Endometrium (tissue), 2 donors: Measurements from ENCODE around the gene YY1.
"Not testable (repeated sequence)": the region's sequence is repeated elsewhere in the genome, so short reads cannot be mapped to it uniquely, and the experiment has no call there.

Source experiments
- FAIRE-seq: peaks from 2 replicates; lab custom pipeline; 2012; peaks lifted over from hg19 to GRCh38; lab: Jason Lieb, UNC
- donor health status: control.
- donor health status: control.

The YY1 gene

DNA sequence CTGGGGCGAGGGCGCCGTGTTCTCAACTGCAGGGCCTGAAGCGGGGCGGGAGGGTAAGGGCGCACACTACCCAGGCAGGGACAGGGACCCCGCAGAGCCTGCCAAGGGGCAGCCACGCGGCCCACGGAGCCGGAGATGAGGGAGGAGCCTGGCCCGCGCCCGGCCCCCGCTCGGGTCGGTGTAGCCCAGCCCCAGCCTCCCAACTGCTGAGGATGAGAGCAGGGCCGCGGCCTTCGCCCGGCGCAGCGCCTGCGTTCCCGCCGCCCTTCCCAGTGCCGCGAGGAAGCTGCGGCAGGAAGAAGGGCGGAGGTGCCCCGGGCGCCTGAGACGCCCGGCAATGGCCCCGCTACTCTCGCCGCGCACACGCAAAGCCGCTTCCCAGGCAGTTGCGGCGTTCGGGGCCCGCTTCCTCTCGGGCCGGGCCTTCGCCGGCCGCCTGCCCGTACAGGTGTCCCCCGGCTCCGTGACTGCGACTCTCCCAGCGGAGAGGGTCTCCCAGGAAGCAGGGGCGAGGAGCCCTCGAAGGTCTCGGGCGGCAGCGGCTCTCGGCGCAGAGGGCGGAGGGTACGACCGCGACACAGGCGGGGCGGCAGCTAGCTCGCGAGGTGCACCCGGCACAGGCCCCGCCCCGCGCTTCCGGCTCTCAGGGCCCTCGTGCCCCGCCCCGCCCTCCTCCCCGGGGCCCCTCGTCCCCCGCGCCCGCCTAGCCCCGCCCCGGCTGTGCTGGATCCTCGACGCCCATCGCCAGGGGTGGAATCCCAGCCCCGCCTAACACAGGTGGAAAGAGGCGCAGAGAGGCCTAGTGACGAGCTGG lies 24.8 kb upstream of the YY1 start:
- no peak for FAIRE-seq

DNA sequence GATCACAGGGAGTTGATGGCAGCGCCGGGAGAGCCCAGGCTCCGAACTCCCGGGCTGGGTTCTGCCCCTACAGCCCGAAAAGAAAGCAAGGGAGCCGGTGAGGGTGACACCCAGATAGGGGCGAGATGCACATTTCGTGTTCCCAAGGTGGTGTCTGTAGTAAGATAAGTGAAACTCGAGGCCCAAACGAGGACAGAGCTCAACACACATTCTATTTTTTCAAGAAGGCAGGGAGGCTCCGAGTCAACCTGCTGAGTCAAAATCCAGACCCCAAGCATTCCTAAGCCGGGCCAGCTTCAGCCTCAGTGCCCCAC lies 24.2 kb upstream of the YY1 start:
- no peak for FAIRE-seq

- FAIRE-seq: no peak
These were observed 23.5 kb upstream of the YY1 start for GRCh38 chr14:100215330-100215885.

DNA sequence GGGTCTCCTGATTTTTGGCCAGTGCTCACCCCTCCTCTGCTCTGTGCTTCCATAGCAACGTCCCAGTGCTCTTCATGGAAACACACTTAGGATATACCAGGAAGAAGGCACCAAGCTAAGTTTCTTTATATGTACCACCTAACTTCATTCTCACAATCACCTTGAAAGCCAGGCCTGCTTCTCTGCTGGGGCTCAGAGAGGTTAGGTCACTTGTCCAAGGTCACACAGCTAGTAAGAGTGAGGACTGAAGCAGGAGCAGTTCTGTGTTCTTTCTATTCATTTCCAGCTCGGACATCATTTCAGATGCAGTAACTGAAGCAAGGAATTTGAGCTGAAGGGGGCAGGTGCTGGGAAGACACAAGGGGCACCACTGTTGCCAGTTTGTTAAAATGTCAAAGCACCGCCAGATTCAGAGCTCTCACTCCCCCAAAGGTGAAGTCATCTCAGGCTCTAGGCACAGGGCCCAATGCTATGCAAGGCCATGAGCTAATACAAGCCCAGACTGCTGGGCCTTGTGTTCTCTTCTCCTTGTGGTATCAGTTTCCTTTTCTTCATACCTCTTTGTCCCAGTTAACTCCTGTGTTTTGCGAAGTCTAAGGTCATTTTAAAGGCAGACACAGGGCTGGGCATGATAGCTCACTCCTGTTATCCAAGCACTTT lies 19.7 kb upstream of the YY1 start:
- no peak for FAIRE-seq

DNA sequence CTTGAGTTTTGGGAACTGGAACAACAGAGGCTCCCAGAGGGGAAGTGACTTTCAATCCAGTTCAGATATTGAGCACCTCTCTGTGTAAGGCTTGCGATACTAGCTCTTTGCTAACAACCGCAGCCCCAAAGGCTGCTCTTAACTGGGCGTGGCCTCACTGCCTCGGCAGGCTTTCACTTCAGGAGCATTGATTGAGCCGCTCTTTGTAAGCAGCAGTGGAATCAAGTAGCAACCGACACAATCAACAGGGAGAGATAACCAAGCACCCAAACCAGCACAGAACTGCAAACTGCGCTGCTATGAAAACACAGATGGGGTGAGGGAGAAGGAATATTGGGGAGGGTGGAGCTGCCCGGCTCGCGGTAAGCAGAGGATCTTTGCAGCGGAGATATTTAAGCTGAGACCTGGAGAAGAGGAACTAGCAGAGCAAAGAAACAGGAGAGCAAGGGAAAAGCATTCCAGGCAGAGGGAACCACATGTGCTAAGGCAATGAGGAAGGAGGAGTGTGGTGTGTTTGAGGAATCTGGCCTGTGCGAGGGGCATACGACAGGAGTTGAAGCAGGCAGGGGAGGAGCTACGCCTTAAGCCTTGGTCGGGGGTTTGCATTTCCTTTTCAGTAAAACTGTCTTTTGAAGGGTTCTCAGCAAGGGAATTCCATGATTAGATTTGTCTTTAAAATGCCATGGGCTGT lies 17.3 kb upstream of the YY1 start:
- no peak for FAIRE-seq

DNA sequence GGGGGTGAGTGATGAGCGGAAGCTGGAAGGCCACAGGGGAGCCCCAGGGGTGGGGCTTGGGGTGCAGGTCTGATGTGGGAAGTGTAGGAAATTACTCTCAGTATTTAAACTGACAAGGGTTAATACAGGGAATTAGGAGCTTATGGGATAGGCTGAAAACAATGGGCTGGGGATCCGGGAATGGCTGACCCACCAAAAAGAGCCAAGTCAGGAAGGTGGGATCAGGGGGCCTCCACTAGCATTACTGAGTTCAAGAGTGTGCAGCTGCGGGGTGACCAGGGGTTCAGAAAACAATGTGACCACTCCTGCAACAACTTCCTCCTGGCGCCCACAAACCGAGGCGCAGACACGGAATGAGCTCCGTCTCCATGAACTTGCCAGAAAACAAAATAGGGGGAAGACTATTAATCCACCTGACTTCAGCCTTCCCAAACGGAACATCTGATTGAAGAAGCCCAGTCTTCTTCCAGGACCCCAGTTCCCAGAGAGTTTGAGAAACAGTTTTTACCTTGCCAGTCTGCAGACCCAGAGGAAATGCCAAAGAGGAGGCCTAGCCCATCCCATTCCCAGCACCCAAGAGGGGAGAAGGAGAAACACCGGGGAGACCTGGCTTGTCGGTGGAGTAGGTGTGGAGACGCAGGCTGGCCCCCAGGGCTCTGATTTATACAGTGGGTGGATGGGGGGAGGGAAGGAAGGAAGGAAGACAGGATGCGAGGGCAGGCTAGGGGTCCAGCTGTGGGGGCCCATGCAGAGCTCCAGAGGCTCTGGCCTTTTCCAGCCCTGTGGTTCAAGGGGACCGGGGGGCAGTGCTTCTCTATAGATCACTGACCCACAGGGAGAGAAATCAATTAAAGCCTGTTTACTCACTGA lies 16.5 kb upstream of the YY1 start:
- FAIRE-seq: no peak

DNA sequence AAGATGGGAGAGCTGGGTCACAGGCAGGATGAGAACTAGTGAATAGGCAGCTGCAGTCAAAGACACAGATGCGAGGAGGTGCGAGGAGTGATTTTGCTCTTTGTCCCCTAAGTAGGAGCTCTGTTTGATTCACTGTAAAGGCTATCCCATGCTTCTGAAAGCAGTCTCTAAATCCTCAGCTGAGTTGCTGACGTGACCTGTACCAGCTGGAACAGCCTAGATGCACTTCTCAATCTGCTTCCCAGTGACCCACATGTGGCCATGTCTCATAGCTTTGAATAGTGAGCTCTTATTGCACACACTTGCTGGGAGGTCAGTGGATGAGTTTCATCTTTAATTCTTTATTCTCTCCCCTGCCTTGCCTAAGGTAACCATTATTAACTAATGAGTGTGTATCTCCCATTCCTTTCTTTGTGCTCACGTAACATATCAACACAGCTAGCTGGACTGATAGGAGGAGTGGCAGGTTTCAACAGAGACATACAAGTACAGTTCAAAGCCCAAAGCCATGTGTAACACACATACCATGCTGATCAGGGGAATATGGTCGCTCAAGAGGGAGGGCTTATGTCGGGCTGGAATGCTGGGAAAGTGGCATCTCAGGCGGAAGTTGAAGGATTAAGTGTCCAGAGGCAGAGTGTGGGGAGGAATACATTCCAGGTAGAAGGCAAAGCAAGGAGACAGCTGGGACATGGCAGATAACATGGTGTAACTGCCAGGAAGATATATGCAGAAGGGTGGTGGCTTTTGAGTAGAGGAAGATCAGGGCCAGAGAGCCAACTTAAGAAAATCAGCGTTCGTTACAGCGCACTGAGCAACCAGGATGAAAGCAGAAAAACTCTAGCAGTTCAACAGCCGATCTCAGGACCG lies 15.4 kb upstream of the YY1 start:
- FAIRE-seq: no peak

DNA sequence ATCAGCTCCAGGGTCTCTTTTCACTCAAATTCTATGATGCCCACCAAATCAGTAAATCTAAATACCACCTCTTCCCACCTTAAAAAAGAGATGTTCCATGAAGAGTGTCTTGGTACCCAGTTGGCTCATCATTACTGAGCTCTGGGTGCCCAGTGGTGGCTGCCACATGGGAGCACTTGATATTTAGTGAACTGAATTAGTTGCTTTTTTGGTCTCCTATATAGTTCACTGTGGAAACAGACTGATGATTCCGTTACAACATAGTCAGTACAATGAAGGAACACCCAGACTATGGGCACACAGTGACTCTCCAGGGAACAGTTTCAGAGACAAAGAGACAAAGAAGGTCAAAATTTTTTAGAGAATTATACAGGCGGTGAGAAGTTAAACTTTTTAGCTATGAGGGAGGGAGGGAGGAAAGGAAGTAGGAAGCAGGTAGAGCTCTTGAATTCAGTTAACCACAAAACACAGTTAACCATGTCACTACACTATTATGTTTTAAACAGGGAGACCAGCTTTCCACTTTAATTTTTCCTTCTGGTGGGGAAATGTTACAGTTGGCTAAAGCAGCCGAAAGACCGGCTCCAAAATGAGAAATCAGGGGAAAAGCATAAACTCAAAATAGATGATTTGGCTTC lies 14.6 kb upstream of the YY1 start:
- FAIRE-seq: no peak

DNA sequence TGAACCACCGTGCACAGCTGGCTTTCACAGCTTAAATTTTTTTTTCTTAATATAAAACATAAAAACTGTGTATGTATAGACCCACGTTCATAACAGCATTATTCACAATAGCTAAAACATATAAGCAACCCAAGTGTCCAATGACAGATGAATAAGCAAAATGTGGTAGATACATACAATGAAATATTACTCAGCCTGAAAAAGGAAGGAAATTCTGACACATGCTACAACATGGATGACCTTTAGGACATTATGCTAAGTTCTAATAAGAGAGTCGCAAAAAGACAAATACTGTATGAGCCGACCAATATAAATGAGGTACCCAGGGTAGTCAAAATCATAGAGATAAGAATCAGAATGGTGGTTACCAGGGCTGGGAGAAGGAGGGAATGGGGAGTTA lies 13.8 kb upstream of the YY1 start:
- FAIRE-seq: no peak

GRCh38 chr14:100230361-100230760 lies 8.6 kb upstream of the YY1 start:
- FAIRE-seq: no peak

DNA sequence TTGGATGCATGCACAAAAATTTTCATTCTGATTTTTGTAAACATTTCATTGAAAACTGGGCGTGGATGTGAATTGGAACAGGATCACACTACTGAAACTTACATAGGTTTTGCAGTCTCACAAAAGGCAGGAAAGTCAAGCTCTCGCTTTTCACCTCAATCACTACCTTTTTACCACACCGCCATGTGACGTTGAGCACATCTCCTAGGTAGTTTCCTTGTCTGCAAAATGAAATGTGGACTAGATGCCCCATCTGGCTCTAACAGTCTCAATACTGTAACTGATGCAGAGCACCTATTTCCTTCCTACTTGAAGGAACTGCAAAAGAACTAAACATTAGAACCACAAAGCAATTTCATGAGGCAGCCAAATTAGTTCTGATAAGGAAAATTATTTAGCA lies 4.4 kb upstream of the YY1 start:
- FAIRE-seq: no peak

- not testable (repeated sequence) for FAIRE-seq
These were observed 2.6 kb upstream of the YY1 start for GRCh38 chr14:100236271-100236818.

- FAIRE-seq: no peak
These were observed 2.1 kb upstream of the YY1 start for GRCh38 chr14:100236881-100237280.

DNA sequence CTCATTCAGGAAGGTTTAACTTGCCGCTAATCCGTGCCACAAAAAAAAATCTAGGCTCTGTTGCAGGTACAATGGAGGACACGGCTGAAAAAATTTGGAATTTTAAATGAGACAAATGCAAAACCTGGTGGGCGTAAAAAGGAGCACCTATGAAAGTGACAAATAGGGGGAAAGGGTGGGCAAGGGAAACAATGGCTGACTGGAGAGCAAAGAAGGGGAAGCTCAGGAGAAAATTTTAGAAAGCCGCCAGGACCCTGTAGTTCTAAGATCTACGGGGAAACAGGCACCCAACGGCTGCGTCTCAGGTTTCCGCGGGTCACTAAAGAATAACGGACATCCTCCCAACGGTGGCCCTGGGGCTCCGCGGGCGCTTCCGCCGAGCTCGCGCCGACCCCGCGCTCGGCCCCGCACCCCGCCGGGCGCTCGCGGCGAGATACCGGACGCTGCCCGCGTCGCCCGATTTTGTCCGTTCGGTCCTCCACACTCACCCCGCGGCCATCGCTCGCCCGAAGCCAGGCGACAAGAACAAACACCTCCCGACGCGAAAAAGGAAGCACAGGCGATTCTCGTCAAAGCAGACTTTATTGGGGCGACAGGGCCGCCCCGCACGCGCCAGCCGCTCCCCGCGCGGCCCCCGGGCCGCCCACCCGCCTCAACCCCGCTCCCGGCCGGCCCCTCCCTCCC lies 1.1 kb upstream of the YY1 start:
- FAIRE-seq: no peak

GRCh38 chr14:100239211-100239839 lies 381 bp downstream of the YY1 start:
- no peak for FAIRE-seq

GRCh38 chr14:100239840-100240667 lies 1.1 kb downstream of the YY1 start:
- no peak for FAIRE-seq

DNA sequence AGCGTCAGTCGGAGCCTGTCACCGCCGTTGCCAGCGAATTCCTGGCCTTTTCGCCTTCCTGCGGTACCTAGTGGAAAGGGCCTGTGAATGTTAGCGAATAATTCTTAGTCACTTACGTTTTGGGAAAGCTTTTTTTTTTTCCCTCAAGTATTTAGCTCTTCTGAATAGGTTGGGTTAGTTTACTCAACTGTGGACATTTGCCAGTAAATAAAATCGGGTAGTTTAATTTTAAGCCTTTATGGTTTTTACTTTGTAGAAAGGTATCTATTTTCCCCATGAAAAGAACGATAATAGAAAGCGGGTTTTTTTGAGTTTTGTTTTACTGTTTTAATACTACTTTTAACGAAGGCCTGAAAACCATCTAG lies 1.7 kb downstream of the YY1 start:
- FAIRE-seq: no peak

DNA sequence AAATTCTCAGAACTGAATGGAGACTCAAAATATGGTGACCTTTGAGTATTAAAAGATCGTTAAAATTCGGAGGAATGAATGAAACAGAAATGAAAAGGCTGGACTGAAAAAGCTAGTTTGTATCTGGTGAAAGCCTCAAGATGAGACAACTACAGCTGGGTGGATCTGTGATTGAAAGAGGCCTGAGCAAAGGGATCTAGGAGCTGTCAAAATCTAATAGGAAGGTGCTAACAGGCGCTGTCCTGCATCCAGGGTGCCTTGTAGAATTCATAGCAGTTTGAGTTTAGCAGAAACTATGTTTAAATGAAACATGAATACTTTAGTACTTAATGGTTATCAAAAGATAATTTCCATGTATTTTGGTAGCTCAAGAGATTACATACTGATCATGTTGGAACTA lies 2.3 kb downstream of the YY1 start:
- no peak for FAIRE-seq
